Progenitor cell of endocrine pancreas (in vitro differentiated cells): Measurements from ENCODE around the gene CCDC89. TPM values are rescaled to one million over a fixed set of nuclear protein-coding genes. Genes with fewer than 3 reads are reported as not detected.

ENCODE experiments used
- DNase-seq: peaks from one replicate; pipeline ENCODE4 v3.0.0; 2021; ENCODE audit warnings: low spot score; ENCODE audit not compliant: unreplicated experiment
- H3K27ac Mint-ChIP-seq: 2 replicates; pipeline ENCODE4 v1.8.0; 2021; ENCODE audit warnings: mild to moderate bottlenecking, moderate library complexity, mixed read lengths
- H3K27me3 Mint-ChIP-seq: 2 replicates; pipeline ENCODE4 v1.8.0; 2021; ENCODE audit warnings: mixed read lengths
- H3K36me3 Mint-ChIP-seq: 2 replicates; pipeline ENCODE4 v1.8.0; 2022; ENCODE audit warnings: mixed read lengths; ENCODE audit not compliant: insufficient read depth
- H3K4me1 Mint-ChIP-seq: 2 replicates; pipeline ENCODE4 v1.8.0; 2021; ENCODE audit warnings: low read depth, mixed read lengths
- H3K4me3 Mint-ChIP-seq: 2 replicates; pipeline ENCODE4 v1.8.0; 2021; ENCODE audit warnings: low read depth, mild to moderate bottlenecking, moderate library complexity, mixed read lengths
- H3K9me3 Mint-ChIP-seq: 2 replicates; pipeline ENCODE4 v1.8.0; 2021; ENCODE audit warnings: low read depth, mixed read lengths
- CTCF ChIP-seq: fragments of 200-600 bp; sonication (generic); IDR thresholded peaks from one replicate; pipeline ENCODE4 v1.5.0; 2021; ENCODE audit warnings: antibody characterized with exemption, mild to moderate bottlenecking; ENCODE audit not compliant: unreplicated experiment
- long read RNA-seq: library from polyadenylated mRNA; unstranded; transcript quantifications from one replicate; pipeline ENCODE4 v2.0.0, GENCODE V29; 2020
- total RNA-seq: library from RNA; stranded (reverse); gene quantifications from 2 replicates; pipeline ENCODE4 v1.2.1, GENCODE V29; 2021

Gene CCDC89
- total RNA-seq, result not detected in 2 replicates
- long read RNA-seq, result 0 reads

- peak within 1 kb of the TSS; percentile 3 for H3K27ac Mint-ChIP-seq
- no peak for DNase-seq
- H3K4me1 Mint-ChIP-seq, result peaks cover 9% of the 10 kb centered on the region
These were observed at the start of gene CCDC89 for GRCh38 chr11:85685820-85686459. CCDC89 (minus strand) TSS chr11:85686195; CDS start chr11:85686130, 65 bp downstream.

GRCh38 chr11:85732965-85733364 is 47.0 kb upstream of the CCDC89 start:
- H3K36me3 Mint-ChIP-seq, result peaks cover 2% of the 10 kb centered on the region
- H3K27me3 Mint-ChIP-seq, result no peaks in the 10 kb centered on the region
- no peaks in the 10 kb centered on the region for H3K4me1 Mint-ChIP-seq
- no peak overlapping the region for H3K4me3 Mint-ChIP-seq
- H3K9me3 Mint-ChIP-seq, result peaks cover 9% of the 10 kb centered on the region
- DNase-seq, result no peak
- no peak overlapping the region for H3K27ac Mint-ChIP-seq
- no peak for TF ChIP-seq CTCF

More at GRCh38 chr11:85685820-85686459, at the start of gene CCDC89:
- no peak for TF ChIP-seq CTCF
- Mint-ChIP-seq H3K27me3 (no peaks in the 10 kb centered on the region), H3K36me3 (no peaks in the 10 kb centered on the region), H3K9me3 (no peaks in the 10 kb centered on the region), H3K4me3 (no peak within 1 kb of the TSS)

- no peaks in the 10 kb centered on the region for H3K4me1 Mint-ChIP-seq
- H3K4me3 Mint-ChIP-seq, result no peak overlapping the region
- H3K36me3 Mint-ChIP-seq, result peaks cover 2% of the 10 kb centered on the region
- H3K27me3 Mint-ChIP-seq, result no peaks in the 10 kb centered on the region
- no peak for DNase-seq
- TF ChIP-seq CTCF, result no peak
- H3K27ac Mint-ChIP-seq, result no peak overlapping the region
- H3K9me3 Mint-ChIP-seq, result peaks cover 9% of the 10 kb centered on the region
These were observed 40.4 kb upstream of the CCDC89 start for GRCh38 chr11:85726381-85726780.

GRCh38 chr11:85725510-85726258 is 39.7 kb upstream of the CCDC89 start:
- Mint-ChIP-seq H3K27ac (no peak overlapping the region), H3K27me3 (no peaks in the 10 kb centered on the region), H3K36me3 (peaks cover 2% of the 10 kb centered on the region), H3K4me3 (no peak overlapping the region), H3K9me3 (peaks cover 9% of the 10 kb centered on the region), H3K4me1 (no peaks in the 10 kb centered on the region)
- TF ChIP-seq CTCF, result no peak
- no peak for DNase-seq

- no peak for TF ChIP-seq CTCF
- peaks cover 7% of the 10 kb centered on the region for H3K9me3 Mint-ChIP-seq
- H3K4me1 Mint-ChIP-seq, result no peaks in the 10 kb centered on the region
- no peak overlapping the region for H3K4me3 Mint-ChIP-seq
- no peak for DNase-seq
- no peak overlapping the region for H3K27ac Mint-ChIP-seq
- peaks cover 2% of the 10 kb centered on the region for H3K36me3 Mint-ChIP-seq
- H3K27me3 Mint-ChIP-seq, result no peaks in the 10 kb centered on the region
These were observed 38.9 kb upstream of the CCDC89 start for GRCh38 chr11:85724748-85725465.
